GM21390 (cell line): ENCODE results near the gene MROH2A.
"Not testable (repeated sequence)": the region's sequence is repeated elsewhere in the genome, so short reads cannot be mapped to it uniquely, and the experiment has no call there.

Source experiments
- ATAC-seq: cut with Tn5 transposase; IDR thresholded peaks from one replicate; pipeline ENCODE4 v1.9.1; 2021; ENCODE audit not compliant: unreplicated experiment

The MROH2A gene, protein sequence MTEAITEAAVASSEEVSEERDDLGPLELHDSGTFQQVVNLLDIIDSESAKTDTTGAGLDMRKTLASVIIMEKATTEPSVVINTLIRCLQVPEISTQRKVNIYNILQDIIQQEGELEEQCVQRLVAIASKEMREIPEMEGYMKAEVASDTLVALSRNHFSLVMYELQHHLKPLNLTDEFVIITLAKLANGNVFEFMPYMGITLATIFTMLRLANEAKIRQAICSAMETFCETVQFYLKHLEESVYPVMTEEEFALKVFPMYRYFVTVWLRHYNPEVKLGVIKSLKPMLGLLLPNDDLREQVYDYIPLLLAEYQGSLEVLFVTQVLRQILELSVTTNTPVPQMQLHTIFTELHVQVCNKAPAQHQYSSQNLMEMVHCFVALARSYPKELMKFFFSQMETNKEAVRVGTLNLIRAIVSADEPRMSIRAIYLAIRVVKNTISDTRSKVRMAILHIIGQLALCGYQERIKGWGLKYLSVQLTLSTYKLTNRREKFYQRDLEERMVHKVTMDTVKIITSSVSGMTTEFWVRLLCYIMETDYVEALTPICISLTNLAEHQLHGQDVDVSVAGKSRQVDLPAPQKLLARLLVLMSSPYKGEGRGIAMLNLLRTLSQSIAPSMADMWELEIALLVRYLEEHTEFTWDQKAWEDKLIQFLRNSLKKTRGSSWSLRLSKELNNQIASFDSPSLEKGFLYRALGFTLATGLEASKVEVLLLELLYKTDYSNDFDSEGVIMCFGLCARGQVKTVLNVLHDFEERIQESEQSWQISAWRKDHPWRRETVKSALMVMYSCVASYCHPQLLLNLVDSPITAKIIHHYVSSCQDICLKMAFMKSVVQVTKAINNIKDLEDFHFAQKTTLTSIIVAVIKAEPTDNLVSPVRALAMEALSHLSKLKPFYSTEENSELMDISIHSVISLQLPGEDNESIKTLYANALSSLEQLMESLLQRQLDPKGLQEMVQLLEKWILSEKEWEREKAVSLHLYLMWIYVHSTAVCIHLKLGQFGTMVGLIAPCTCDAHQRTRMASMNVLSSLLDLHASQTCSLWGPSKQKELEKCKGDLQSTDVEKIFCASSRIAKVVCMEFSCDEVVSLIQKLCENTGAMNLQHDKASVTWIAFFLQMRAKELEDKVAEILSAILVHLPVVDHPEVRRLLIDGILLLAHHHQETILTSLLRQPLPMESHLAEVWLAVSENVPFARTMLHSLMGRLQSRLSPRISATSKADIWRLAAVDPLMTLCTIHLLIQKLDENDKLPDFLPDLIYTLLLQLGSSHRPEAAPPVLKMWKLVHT (N-terminal part only)

DNA sequence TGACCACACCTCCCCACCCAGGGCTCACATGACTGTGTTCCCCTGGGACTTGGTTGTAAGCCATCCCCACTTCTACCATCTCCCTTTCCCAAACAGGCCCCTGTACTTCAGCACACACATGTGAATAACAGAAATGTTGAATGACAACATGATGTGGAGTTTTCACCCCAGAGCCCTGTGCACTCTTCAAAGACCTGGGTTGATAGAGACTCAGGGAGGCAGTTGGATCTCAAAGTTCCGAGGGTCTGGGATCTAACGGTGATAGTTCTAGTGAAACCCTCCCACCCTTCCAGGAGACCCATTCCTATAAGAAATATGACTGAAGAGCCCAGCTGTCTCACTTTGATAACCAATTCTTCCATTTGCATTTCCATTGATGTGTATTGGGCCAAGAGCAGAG is at the start of gene MROH2A:
MROH2A (plus strand) TSS at position 301 of the 400 bp plus-strand sequence. CDS start 1,029 bp downstream, outside the sequence.
- ATAC-seq, result no peak

GRCh38 chr2:233728723-233729301 is 49.3 kb upstream of the MROH2A start, which contains the start of gene UGT1A3:
Gene UGT1A3, plus strand, starts transcription at chr2:233729042. Its CDS starts 85 bp downstream, at chr2:233729127.
- ATAC-seq, result no peak

DNA sequence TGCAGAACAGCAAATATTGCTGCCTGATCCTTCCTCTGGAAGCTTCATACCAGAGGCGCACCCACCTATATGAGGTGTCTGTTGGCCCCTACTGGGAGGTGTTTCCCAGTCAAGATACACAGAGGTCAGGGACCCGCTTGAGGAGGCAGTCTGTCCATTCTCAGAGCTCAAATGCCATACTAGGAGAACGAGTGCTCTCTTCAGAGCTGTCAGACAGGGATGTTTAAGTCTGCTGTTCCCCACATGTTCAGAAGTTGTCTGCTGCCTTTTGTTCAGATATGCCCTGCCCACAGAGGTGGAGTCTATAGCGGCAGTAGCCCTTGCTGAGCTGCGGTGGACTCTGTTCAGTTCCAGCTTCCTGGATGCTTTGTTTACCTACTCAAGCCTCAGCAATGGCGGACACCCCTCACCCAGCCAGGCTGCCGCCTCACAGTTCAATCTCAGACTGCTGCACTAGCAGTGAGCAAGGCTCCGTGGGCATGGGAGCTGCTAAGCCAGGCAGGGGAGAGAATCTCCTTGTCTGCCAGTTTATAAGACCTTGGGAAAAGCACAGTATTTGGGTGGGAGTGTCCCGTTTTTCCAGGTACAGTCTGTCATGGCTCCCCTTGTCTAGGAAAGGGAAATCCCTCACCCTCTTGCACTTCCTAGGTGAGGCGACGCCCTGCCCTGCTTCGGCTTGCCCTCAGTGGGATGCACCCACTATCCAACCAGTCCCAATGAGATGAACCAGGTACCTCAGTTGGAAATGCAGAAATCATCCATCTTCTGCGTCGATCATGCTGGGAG is 41.1 kb upstream of the MROH2A start:
- ATAC-seq, result not testable (repeated sequence)

- no peak for ATAC-seq
Observed at GRCh38 chr2:233740870-233741269, 37.3 kb upstream of the MROH2A start.

DNA sequence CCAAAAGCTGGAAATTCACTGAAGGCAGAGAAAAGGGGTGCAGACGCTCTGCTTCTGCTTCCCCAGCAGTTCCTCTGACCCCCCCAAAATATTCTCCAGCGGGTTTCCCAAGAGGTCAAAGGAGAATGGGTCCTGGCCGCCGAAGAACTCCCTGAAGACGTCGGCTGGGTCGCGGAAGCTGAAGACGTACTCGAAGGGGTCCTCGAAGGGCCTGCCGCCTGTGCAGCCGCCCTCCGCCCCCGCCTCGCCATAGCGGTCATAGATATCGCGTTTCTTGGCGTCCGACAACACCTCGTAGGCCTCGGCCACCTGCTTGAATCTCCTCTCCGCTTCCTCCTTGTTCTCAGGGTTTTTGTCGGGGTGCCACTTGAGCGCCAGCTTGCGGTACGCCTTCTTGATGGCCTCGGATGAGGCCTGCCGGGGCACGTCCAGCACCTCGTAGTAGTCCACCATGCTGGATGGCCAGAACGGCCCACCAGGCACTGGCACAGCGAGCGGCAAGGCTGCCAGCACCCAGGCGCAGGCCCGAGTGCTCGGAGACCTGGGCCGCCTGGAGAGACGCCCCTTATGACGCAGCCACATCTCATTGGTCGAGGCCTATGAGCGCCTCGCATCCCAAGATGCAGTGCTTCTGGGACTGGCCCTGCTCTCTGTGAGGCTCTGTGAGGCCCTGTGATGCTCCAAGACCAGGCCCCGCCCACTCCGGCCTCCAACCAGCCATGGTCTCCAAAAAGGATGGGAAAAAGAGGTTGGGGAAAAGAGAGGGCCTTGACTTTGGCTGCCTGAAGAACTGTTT is 34.5 kb upstream of the MROH2A start:
- no peak for ATAC-seq

DNA sequence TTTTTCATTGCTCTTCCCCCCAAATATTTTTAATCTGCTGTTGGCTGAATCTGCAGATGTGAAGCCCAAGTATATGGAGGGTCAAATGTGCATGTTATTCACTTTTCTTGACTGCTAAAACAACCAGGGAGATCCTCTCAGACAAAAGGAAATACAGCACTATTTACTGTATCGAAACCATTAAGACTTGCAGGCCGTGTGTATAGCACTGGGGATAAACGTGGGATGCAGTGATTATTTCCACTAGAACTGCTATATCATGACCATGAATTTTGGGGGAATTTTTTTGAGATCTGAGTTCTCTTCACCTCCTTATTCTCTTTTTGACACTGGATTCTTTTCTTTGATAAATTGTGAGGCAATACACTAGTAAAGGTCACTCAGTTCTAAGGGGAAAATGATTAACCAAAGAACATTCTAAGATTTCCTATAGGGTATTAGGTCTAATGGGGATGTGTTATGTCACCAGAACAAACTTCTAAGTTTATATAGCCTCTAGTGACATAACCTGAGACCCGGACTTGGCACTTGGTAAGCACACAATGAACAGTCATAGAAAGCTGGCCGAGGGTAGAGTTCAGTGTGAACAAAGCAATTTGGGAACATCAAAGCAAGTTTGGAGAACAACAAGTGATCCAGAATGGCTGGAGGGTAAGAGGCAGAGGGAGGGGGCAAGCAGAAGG is 32.9 kb upstream of the MROH2A start:
- ATAC-seq, result no peak

- ATAC-seq, result not testable (repeated sequence)
Observed at GRCh38 chr2:233745838-233746237, 32.3 kb upstream of the MROH2A start.

DNA sequence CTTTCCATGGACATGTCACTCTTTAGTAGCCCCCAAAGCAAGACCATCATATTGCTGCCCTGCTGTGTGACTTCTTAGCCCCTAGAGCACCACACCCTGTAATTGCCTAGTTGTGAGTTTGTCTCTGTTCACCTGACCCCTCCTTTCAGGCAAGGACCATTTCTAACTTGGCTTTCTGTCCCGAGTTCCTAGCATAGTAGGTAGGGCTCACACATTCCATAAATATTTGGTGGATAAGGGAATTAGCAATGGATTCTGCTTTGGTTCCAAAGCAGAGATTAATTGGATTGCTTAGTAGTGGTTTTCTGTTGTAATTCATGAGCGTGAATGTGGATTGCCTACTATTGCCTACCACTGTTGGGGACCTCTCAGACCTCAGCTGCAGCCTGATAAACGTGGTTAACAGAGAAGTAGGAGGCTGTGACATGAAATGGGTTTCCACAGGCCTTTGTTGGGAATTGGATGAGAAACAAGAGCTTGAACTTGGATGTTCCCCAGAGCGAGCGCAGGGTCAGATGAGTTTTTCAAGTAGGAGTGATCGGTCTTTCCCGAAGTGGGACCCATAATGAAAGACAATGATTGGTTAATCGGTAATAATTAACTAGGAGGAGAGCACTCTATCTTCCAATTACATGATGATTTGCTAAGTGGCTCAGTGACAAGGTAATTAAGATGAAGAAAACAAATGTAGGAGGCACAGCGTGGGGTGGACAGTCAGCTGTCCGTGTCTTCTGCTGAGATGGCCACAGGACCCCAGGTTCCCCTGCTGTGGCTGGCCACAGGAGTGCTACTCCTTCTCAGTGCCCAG is 31.5 kb upstream of the MROH2A start:
- no peak for ATAC-seq

- no peak for ATAC-seq
Observed at GRCh38 chr2:233747283-233747544, 30.9 kb upstream of the MROH2A start.

- not testable (repeated sequence) for ATAC-seq
Observed at GRCh38 chr2:233750689-233751088, 27.4 kb upstream of the MROH2A start.

DNA sequence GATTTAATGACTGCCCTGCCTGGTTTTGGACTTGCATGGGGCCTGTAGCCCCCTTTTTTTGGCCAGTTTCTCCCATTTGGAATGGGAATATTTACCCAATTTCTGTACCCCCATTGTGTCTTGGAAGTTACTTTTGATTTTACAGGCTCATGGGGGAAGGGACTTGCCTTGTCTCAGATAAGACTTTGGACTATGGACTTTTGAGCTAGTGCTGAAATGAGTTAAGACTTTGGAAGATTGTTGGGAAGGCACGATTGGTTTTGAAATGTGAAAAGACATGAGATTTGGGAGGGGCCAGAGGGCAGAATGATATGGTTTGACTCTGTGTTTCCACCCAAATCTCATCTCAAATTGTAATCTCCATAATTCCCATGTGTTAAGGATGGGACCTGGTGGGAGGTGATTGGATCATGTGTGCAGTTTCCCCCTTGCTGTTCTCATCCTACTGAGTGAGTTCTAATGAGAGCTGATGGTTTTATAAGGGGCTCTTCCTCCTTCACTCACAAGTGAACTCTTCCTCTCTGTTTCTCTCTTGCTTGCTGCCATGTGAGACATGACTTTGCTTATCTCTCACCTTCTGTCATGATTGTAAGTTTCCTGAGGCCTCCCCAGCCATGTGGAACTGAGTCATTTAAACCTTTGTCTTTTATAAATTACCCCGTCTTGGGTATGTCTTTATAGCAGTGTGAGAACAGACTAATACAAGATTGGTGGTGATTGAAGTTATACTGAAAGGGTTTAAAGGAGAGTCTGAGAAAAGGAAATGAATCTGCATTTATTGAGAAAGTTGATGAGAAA is 26.7 kb upstream of the MROH2A start:
- not testable (repeated sequence) for ATAC-seq

DNA sequence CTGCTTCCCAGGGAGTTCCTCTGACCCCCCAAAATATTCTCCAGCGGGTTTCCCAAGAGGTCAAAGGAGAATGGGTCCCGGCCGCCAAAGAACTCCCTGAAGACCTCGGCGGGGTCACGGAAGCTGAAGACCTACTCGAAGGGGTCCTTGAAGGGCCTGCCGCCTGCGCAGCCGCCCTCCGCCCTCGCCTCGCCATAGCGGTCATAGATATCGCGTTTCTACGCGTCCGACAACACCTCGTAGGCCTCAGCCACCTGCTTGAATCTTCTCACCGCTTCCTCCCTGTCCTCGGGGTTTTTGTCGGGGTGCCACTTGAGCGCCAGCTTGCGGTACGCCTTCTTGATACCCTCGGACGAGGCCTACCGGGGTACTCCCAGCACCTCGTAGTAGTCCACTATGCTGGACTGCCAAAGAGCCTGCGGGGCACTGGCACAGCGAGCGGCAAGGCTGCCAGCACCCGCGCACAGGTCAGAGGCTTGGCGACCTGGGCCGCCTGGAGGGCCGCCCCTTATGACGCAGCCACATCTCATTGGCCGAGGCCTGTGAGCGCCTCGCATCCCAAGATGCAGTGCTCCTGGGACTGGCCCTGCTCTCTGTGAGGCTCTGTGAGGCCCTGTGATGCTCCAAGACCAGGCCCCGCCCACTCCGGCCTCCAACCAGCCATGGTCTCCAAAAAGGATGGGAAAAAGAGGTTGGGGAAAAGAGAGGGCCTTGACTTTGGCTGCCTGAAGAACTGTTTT is 23.1 kb upstream of the MROH2A start:
- ATAC-seq, result no peak

GRCh38 chr2:233756429-233757081 is 21.6 kb upstream of the MROH2A start:
- no peak for ATAC-seq

GRCh38 chr2:233758141-233758540 is 20.0 kb upstream of the MROH2A start:
- ATAC-seq, result no peak

DNA sequence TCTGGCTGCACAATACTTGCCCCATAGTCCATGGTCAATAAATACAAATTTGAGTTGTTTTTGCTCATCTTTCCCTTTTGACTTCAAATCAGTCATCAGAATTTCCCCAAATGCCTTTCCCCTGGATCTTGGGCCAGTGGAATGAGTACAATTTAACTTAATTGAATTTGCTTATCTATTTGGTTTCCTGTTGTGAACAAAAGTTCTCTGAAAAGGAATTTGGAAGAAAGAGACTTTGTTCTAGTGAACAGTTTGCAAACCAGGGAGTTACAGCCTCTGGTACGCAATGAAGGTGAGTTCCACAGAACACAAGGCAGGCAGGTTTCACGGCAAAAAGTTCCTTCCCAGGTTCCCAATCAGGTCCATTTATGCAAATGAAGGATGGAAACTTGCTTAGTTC is 19.3 kb upstream of the MROH2A start:
- no peak for ATAC-seq

DNA sequence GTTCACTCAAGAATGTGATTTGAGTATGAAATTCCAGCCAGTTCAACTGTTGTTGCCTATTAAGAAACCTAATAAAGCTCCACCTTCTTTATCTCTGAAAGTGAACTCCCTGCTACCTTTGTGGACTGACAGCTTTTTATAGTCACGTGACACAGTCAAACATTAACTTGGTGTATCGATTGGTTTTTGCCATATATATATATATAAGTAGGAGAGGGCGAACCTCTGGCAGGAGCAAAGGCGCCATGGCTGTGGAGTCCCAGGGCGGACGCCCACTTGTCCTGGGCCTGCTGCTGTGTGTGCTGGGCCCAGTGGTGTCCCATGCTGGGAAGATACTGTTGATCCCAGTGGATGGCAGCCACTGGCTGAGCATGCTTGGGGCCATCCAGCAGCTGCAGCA is 18.1 kb upstream of the MROH2A start, which contains the start of gene UGT1A1:
UGT1A1 (plus strand) TSS at position 228 of the 400 bp plus-strand sequence; CDS start at position 246, 18 bp downstream.
- no peak for ATAC-seq
